ENCODE results near the gene AKIP1. TPM values are rescaled to one million over a fixed set of nuclear protein-coding genes. Genes with fewer than 3 reads are reported as not detected.

Gene AKIP1
- total RNA-seq, 1 experiment from 2014 or later, result 30.3 TPM

DNA sequence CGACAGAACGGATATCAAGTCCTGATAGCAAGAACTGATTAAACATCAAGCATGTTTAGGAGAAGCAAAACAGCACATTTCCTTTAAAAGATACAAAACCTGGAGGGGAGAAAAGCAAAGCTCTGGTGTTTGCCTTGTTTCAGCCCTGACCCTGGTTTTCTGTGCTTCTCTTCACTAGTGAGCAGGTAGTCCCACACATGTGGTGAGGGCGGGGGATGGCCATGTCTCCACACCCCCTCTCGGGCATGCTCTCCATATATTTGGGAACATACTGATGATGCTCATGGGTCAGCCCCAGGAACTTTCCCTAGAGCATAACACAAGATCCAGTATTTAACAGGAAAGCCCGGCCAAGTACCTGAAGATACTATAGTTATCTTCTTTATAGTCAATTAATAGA lies 11.7 kb downstream of the AKIP1 start:
- TF ChIP-seq ZFX (IDR thresholded peaks at IDR 0.05), result no peak
- TF ChIP-seq, protein P1, sequence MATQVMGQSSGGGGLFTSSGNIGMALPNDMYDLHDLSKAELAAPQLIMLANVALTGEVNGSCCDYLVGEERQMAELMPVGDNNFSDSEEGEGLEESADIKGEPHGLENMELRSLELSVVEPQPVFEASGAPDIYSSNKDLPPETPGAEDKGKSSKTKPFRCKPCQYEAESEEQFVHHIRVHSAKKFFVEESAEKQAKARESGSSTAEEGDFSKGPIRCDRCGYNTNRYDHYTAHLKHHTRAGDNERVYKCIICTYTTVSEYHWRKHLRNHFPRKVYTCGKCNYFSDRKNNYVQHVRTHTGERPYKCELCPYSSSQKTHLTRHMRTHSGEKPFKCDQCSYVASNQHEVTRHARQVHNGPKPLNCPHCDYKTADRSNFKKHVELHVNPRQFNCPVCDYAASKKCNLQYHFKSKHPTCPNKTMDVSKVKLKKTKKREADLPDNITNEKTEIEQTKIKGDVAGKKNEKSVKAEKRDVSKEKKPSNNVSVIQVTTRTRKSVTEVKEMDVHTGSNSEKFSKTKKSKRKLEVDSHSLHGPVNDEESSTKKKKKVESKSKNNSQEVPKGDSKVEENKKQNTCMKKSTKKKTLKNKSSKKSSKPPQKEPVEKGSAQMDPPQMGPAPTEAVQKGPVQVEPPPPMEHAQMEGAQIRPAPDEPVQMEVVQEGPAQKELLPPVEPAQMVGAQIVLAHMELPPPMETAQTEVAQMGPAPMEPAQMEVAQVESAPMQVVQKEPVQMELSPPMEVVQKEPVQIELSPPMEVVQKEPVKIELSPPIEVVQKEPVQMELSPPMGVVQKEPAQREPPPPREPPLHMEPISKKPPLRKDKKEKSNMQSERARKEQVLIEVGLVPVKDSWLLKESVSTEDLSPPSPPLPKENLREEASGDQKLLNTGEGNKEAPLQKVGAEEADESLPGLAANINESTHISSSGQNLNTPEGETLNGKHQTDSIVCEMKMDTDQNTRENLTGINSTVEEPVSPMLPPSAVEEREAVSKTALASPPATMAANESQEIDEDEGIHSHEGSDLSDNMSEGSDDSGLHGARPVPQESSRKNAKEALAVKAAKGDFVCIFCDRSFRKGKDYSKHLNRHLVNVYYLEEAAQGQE (IDR thresholded peaks at IDR 0.05; ENCODE audit: low read depth), result no peak
- no peak for TF ChIP-seq TCF7L2 (IDR thresholded peaks at IDR 0.05; ENCODE audit: borderline replicate concordance, extremely low read depth, insufficient read depth, insufficient read length)
- no peak for TF ChIP-seq EZH2 (IDR thresholded peaks at IDR 0.05)
- no peak for TF ChIP-seq ATF3 (IDR thresholded peaks at IDR 0.05)
- no peak for TF ChIP-seq ZNF274 (IDR thresholded peaks at IDR 0.05; ENCODE audit: low read depth, low read length)
- TF ChIP-seq SRF (IDR thresholded peaks at IDR 0.05; ENCODE audit: low read depth), result no peak
- TF ChIP-seq, protein P2, sequence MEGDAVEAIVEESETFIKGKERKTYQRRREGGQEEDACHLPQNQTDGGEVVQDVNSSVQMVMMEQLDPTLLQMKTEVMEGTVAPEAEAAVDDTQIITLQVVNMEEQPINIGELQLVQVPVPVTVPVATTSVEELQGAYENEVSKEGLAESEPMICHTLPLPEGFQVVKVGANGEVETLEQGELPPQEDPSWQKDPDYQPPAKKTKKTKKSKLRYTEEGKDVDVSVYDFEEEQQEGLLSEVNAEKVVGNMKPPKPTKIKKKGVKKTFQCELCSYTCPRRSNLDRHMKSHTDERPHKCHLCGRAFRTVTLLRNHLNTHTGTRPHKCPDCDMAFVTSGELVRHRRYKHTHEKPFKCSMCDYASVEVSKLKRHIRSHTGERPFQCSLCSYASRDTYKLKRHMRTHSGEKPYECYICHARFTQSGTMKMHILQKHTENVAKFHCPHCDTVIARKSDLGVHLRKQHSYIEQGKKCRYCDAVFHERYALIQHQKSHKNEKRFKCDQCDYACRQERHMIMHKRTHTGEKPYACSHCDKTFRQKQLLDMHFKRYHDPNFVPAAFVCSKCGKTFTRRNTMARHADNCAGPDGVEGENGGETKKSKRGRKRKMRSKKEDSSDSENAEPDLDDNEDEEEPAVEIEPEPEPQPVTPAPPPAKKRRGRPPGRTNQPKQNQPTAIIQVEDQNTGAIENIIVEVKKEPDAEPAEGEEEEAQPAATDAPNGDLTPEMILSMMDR (IDR thresholded peaks at IDR 0.05 in 2 of 3, conservative IDR thresholded peaks at IDR 0.05 in 1 of 3; ENCODE audit: borderline replicate concordance in 1 of 3, insufficient read depth in 1 of 3, low read depth in 2 of 3, low read length in 2 of 3), result no peak
- no peak for TF ChIP-seq RAD21 (IDR thresholded peaks at IDR 0.05; ENCODE audit: low read depth)
- TF ChIP-seq, protein P3, sequence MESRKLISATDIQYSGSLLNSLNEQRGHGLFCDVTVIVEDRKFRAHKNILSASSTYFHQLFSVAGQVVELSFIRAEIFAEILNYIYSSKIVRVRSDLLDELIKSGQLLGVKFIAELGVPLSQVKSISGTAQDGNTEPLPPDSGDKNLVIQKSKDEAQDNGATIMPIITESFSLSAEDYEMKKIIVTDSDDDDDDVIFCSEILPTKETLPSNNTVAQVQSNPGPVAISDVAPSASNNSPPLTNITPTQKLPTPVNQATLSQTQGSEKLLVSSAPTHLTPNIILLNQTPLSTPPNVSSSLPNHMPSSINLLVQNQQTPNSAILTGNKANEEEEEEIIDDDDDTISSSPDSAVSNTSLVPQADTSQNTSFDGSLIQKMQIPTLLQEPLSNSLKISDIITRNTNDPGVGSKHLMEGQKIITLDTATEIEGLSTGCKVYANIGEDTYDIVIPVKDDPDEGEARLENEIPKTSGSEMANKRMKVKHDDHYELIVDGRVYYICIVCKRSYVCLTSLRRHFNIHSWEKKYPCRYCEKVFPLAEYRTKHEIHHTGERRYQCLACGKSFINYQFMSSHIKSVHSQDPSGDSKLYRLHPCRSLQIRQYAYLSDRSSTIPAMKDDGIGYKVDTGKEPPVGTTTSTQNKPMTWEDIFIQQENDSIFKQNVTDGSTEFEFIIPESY (IDR thresholded peaks at IDR 0.05; ENCODE audit: extremely low read depth, insufficient replicate concordance, low read length), result no peak
- BruUV-seq (replicated peaks), result no TSS peak
- Histone ChIP-seq H3K9ac (ENCODE audit: low read length) (no peak overlapping the region), H3K4me2 (ENCODE audit: low read length) (no peak overlapping the region), H3K27me3 (ENCODE audit: insufficient read depth, low read length) (no peaks in the 10 kb centered on the region), H3K27ac (ENCODE audit: low read depth, low read length) (no peak overlapping the region), H3K4me3 (replicated peaks in 1 of 2; ENCODE audit: low read depth in 1 of 2, low read length in 2 of 2) (no peak overlapping the region), H4K20me1 (ENCODE audit: insufficient read depth) (no peaks in the 10 kb centered on the region), H3K9me2 (ENCODE audit: insufficient read depth) (no peaks in the 10 kb centered on the region), H3K79me2 (ENCODE audit: insufficient read depth, low read length) (no peaks in the 10 kb centered on the region), H2AFZ (ENCODE audit: low read depth, low read length, poor library complexity, severe bottlenecking) (no peak overlapping the region), H3K36me3 (ENCODE audit: control insufficient read depth in 1 of 2, insufficient read depth in 2 of 2, low read length in 2 of 2) (peaks cover 3 to 14% of the 10 kb centered on the region in 2 experiments; a peak in 3 of 4 replicates), H3K4me1 (ENCODE audit: control insufficient read depth in 1 of 2, insufficient read depth in 2 of 2, low read length in 2 of 2) (peaks cover 0 to under 1% of the 10 kb centered on the region in 2 experiments; a peak in 1 of 4 replicates), H3K9me3 (ENCODE audit: control insufficient read depth in 1 of 2, insufficient read depth in 1 of 2, low read depth in 1 of 2, low read length in 2 of 2) (no peaks in the 10 kb centered on the region)
- DNase-seq (ENCODE audit: low read depth, low spot score) (no peak), ATAC-seq (no peak)
- RAD21 ChIA-PET (ENCODE audit: low non-redundant PET in 1 of 2, low total read pairs in 2 of 2, uncharacterized antibody in 2 of 2, unreplicated experiment in 2 of 2), result no interaction called here
- POLR2A ChIA-PET, result no interaction called here
- intact Hi-C loops (cut with micrococcal nuclease), result no loop called here
- CTCF ChIA-PET, result no interaction called here
